ENCODE results near the gene BACH2.

DNA sequence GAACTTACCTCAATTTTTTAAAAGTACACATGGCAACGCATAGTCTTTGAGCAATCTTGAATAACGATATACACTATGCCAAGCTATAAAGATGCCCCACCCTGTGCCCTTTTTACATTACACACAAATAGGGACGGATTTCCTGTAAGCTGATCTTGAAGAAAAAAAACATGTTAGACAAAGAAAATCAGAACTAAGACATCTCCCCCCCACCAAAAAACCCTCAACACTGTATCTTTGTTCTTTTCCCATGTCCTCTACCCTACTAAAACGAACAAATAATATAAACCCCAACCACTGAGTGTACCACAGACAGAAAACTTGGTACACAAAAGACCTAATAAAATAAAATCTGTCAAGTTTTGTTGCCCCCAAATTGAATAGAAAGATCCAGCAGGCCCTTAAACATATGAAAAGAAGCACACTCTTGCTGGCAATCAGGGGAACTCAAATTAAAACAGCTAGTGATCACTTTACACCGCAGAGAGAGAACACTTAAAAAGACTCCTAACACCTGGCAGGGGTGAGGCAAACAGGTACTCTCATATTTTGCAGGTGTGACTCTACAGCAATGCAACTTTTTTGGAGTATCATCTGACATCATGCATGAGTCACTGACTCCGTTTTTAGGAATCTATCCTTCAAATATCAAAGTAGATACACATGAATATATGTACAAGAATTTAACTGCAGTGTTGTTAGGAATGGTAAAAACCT lies 29.6 kb downstream of the BACH2 start:
- TF ChIP-seq, protein P1, sequence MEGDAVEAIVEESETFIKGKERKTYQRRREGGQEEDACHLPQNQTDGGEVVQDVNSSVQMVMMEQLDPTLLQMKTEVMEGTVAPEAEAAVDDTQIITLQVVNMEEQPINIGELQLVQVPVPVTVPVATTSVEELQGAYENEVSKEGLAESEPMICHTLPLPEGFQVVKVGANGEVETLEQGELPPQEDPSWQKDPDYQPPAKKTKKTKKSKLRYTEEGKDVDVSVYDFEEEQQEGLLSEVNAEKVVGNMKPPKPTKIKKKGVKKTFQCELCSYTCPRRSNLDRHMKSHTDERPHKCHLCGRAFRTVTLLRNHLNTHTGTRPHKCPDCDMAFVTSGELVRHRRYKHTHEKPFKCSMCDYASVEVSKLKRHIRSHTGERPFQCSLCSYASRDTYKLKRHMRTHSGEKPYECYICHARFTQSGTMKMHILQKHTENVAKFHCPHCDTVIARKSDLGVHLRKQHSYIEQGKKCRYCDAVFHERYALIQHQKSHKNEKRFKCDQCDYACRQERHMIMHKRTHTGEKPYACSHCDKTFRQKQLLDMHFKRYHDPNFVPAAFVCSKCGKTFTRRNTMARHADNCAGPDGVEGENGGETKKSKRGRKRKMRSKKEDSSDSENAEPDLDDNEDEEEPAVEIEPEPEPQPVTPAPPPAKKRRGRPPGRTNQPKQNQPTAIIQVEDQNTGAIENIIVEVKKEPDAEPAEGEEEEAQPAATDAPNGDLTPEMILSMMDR (IDR thresholded peaks at IDR 0.05), result no peak
- TF ChIP-seq POLR2AphosphoS5 (IDR thresholded peaks at IDR 0.05; ENCODE audit: low read depth, low read length) (no peak), FOSL2 (IDR thresholded peaks at IDR 0.05; ENCODE audit: borderline replicate concordance, low read depth) (no peak), SIN3A (IDR thresholded peaks at IDR 0.05; ENCODE audit: borderline replicate concordance, low read depth, low read length) (no peak), NRF1 (IDR thresholded peaks at IDR 0.05; ENCODE audit: low read depth, low read length) (no peak), IRF3 (IDR thresholded peaks at IDR 0.05; ENCODE audit: low read depth, low read length) (no peak), RAD21 (IDR thresholded peaks at IDR 0.05; ENCODE audit: low read length) (no peak), EP300 (IDR thresholded peaks at IDR 0.05; ENCODE audit: borderline replicate concordance in 1 of 2, low read depth in 1 of 2, low read length in 1 of 2) (no peak), RCOR1 (IDR thresholded peaks at IDR 0.05; ENCODE audit: low read length) (no peak), SMC3 (IDR thresholded peaks at IDR 0.05; ENCODE audit: low read depth, low read length) (no peak), FOXM1 (IDR thresholded peaks at IDR 0.05; ENCODE audit: low read depth) (no peak)
- TF ChIP-seq, protein P2, sequence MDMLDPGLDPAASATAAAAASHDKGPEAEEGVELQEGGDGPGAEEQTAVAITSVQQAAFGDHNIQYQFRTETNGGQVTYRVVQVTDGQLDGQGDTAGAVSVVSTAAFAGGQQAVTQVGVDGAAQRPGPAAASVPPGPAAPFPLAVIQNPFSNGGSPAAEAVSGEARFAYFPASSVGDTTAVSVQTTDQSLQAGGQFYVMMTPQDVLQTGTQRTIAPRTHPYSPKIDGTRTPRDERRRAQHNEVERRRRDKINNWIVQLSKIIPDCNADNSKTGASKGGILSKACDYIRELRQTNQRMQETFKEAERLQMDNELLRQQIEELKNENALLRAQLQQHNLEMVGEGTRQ (IDR thresholded peaks at IDR 0.05; ENCODE audit: borderline replicate concordance, low read depth, low read length), result no peak

All from SK-N-SH (cell line).